Karpas-422 (cell line): ENCODE measurements around the gene CBX1. TPM values are rescaled to one million over a fixed set of nuclear protein-coding genes. Genes with fewer than 3 reads are reported as not detected.

Experiments used
- DNase-seq: peaks from one replicate; pipeline ENCODE4 v3.0.0-alpha.2; 2015
- H2AFZ ChIP-seq: fragments of 200-600 bp; sonication (generic); 2 replicates; pipeline ENCODE4 v1.6.1; 2014; ENCODE audit warnings: antibody characterized with exemption, low read length, mixed read lengths
- H3K27ac ChIP-seq: fragments of 200-600 bp; sonication (generic); 2 replicates; pipeline ENCODE4 v1.5.1; 2014; ENCODE audit warnings: mild to moderate bottlenecking, low read length, moderate library complexity
- H3K27me3 ChIP-seq: fragments of 200-600 bp; sonication (generic); 2 replicates; pipeline ENCODE4 v1.6.1; 2014; ENCODE audit warnings: low read length, mixed read lengths
- H3K36me3 ChIP-seq: fragments of 200-600 bp; sonication (generic); 2 replicates; pipeline ENCODE4 v1.6.1; 2014; ENCODE audit warnings: low read length, mixed read lengths; ENCODE audit not compliant: insufficient read depth
- H3K4me1 ChIP-seq: fragments of 200-600 bp; sonication (generic); 2 replicates; pipeline ENCODE4 v1.6.1; 2014; ENCODE audit warnings: mild to moderate bottlenecking, low read length, mixed read lengths
- H3K4me2 ChIP-seq: fragments of 200-600 bp; sonication (generic); 2 replicates; pipeline ENCODE4 v1.6.1; 2014; ENCODE audit warnings: low read length, low read depth, mild to moderate bottlenecking; ENCODE audit not compliant: poor library complexity, severe bottlenecking
- H3K4me3 ChIP-seq: fragments of 200-600 bp; sonication (generic); 2 replicates; pipeline ENCODE4 v1.5.1; 2014; ENCODE audit warnings: mild to moderate bottlenecking, antibody characterized with exemption, low read length, mixed read lengths
- H3K79me2 ChIP-seq: fragments of 200-600 bp; sonication (generic); 2 replicates; pipeline ENCODE4 v1.6.1; 2014; ENCODE audit warnings: mild to moderate bottlenecking, low read length, mixed read lengths
- H3K9ac ChIP-seq: fragments of 200-600 bp; sonication (generic); 2 replicates; pipeline ENCODE4 v1.6.0; 2014; ENCODE audit warnings: low read length
- H3K9me2 ChIP-seq: fragments of 200-600 bp; sonication (generic), shearing (Covaris generic); replicated peaks from 2 replicates; pipeline ENCODE4 v1.6.0; 2014; ENCODE audit warnings: mild to moderate bottlenecking, low read length, moderate library complexity; ENCODE audit not compliant: insufficient read depth
- H3K9me3 ChIP-seq: fragments of 300-700, 200-600 bp; sonication (generic); 2 replicates; pipeline ENCODE4 v1.6.1; 2014; ENCODE audit warnings: low read length, mixed read lengths
- H4K20me1 ChIP-seq: fragments of 200-600 bp; sonication (generic); 2 replicates; pipeline ENCODE4 v1.6.1; 2014; ENCODE audit warnings: mild to moderate bottlenecking, antibody characterized with exemption, low read length, low read depth; ENCODE audit not compliant: insufficient read depth
- total RNA-seq: library from RNA; depleted of rRNA; stranded (reverse); fragments of >200 nt; shearing (Covaris generic); gene quantifications from 2 replicates; pipeline ENCODE4 v1.2.3, GENCODE V29; 2014; ENCODE audit warnings: low replicate concordance

CBX1 gene
- total RNA-seq, 1 experiment from 2014 or later, result 32.5 TPM

DNA sequence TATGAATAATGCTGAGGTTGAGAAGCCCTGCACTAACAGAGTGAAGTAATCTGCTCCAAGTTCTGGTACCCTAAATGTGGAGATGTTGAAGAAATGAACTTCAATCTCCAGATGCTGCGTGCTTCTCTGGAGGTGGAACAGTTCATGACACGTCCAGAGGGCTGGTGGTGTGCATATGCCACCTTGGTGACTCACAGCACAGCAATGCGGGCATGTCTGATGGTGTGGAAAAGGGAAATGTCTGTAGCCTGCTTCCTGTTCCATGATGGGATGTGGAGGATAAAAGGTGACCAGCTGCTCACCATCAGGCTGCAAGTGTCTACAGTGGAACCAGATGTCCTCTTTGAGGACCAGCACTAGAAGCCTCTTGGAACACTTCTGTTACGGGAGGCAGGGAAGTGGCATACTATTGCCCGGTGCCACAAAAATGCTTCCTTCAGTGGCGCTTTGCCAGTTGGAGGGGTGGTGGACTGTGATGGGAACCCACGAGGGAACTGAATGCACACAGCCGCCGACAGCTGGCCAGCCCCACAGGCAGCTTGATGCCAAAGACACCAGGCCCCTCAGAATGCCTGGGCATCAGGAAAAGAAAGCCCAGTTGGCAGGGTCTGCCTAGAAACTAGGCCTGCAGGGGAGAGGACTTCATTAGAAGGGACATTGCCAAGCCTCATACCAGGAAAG lies 26.2 kb upstream of the CBX1 start:
- no peak overlapping the region for H3K4me2 ChIP-seq
- no peak overlapping the region for H3K9ac ChIP-seq

GRCh38 chr17:48126532-48126850 lies 25.2 kb upstream of the CBX1 start:
- Histone ChIP-seq H3K79me2 (no peaks in the 10 kb centered on the region), H3K4me2 (no peak overlapping the region), H3K9me3 (no peaks in the 10 kb centered on the region), H2AFZ (no peak overlapping the region), H3K27me3 (no peaks in the 10 kb centered on the region), H4K20me1 (no peaks in the 10 kb centered on the region), H3K27ac (no peak overlapping the region), H3K9me2 (no peaks in the 10 kb centered on the region), H3K4me3 (no peak overlapping the region), H3K4me1 (no peaks in the 10 kb centered on the region), H3K36me3 (no peaks in the 10 kb centered on the region; the same call in 1 of the 2 replicates), H3K9ac (no peak overlapping the region)
- DNase-seq, result no peak

More for the DNA sequence above, 26.2 kb upstream of the CBX1 start:
- Histone ChIP-seq H2AFZ (no peak overlapping the region), H3K27ac (no peak overlapping the region), H3K79me2 (no peaks in the 10 kb centered on the region), H3K4me1 (no peaks in the 10 kb centered on the region), H3K9me3 (no peaks in the 10 kb centered on the region), H4K20me1 (no peaks in the 10 kb centered on the region), H3K36me3 (no peaks in the 10 kb centered on the region), H3K27me3 (no peaks in the 10 kb centered on the region), H3K4me3 (no peak overlapping the region), H3K9me2 (no peaks in the 10 kb centered on the region)
- no peak for DNase-seq

- Histone ChIP-seq H3K27ac (no peak overlapping the region), H4K20me1 (no peaks in the 10 kb centered on the region), H3K9me2 (no peaks in the 10 kb centered on the region), H3K9me3 (no peaks in the 10 kb centered on the region), H3K9ac (no peak overlapping the region), H3K4me2 (no peak overlapping the region), H2AFZ (no peak overlapping the region), H3K4me3 (no peak overlapping the region), H3K4me1 (no peaks in the 10 kb centered on the region), H3K27me3 (no peaks in the 10 kb centered on the region), H3K36me3 (no peaks in the 10 kb centered on the region; the same call in 1 of the 2 replicates), H3K79me2 (no peaks in the 10 kb centered on the region)
- no peak for DNase-seq
Measured at GRCh38 chr17:48125829-48126531, 24.7 kb upstream of the CBX1 start.

GRCh38 chr17:48123776-48124388 lies 22.6 kb upstream of the CBX1 start:
- Histone ChIP-seq H3K27ac (no peak overlapping the region), H3K27me3 (no peaks in the 10 kb centered on the region), H3K9me3 (no peaks in the 10 kb centered on the region), H4K20me1 (no peaks in the 10 kb centered on the region), H3K36me3 (peaks cover 3% of the 10 kb centered on the region; the same call in 1 of the 2 replicates), H3K4me2 (no peak overlapping the region), H2AFZ (no peak overlapping the region), H3K9ac (no peak overlapping the region), H3K79me2 (no peaks in the 10 kb centered on the region), H3K4me3 (no peak overlapping the region), H3K9me2 (no peaks in the 10 kb centered on the region), H3K4me1 (no peaks in the 10 kb centered on the region)
- no peak for DNase-seq

DNA sequence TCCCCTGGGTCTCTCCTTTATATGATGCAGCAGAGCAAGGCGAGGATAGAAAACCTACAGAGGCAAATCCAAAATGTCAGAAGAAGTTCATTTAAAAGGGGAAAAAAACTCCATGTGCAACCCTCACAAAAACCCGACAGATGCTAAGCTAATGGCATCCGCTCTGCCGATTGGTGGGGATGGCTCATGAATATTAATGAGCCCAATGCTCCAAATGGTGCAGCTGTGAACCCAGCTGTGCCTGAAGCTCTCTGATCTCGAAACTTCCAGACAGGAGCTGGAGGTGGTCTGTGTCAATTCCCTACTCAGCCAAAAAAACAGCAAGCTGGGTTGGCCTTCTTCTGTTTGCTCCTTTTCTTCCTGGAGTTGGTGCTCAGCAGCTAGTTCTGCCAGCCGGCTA lies 21.8 kb upstream of the CBX1 start:
- Histone ChIP-seq H3K4me3 (no peak overlapping the region), H3K27ac (no peak overlapping the region), H3K36me3 (peaks cover 5% of the 10 kb centered on the region; the same call in 1 of the 2 replicates), H3K27me3 (no peaks in the 10 kb centered on the region), H3K9me2 (no peaks in the 10 kb centered on the region), H3K9ac (no peak overlapping the region), H3K4me1 (no peaks in the 10 kb centered on the region), H3K4me2 (no peak overlapping the region), H3K9me3 (no peaks in the 10 kb centered on the region), H4K20me1 (no peaks in the 10 kb centered on the region), H2AFZ (no peak overlapping the region), H3K79me2 (no peaks in the 10 kb centered on the region)
- DNase-seq, result no peak

DNA sequence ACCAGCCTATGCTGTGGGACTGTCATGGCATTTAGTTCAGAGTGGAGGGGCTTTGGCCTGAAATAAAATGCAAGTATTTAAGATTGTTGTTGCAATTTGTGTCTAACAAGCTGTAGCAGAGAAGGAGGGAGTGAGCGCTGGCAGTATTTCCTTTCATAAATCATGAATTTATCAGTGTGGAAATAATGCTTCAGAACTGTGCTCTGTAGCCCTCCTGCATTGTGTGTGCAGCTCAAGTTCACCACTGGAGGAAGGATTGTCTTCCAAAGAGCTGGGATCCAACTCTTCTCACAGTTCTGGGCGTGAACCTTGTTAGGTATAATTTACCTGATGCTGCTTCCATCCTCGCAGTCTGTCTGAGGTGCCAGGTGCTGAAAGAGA lies 21.4 kb upstream of the CBX1 start:
- no peaks in the 10 kb centered on the region for H3K4me1 ChIP-seq
- no peak overlapping the region for H3K4me3 ChIP-seq
- H3K79me2 ChIP-seq, result no peaks in the 10 kb centered on the region
- H3K4me2 ChIP-seq, result no peak overlapping the region
- peaks cover 5% of the 10 kb centered on the region; the same call in 1 of the 2 replicates for H3K36me3 ChIP-seq
- no peak for DNase-seq
- no peak overlapping the region for H3K27ac ChIP-seq
- H4K20me1 ChIP-seq, result no peaks in the 10 kb centered on the region
- H3K27me3 ChIP-seq, result no peaks in the 10 kb centered on the region
- no peak overlapping the region for H3K9ac ChIP-seq
- H2AFZ ChIP-seq, result no peak overlapping the region
- no peaks in the 10 kb centered on the region for H3K9me2 ChIP-seq
- no peaks in the 10 kb centered on the region for H3K9me3 ChIP-seq

GRCh38 chr17:48121923-48122664 lies 20.8 kb upstream of the CBX1 start:
- Histone ChIP-seq H4K20me1 (no peaks in the 10 kb centered on the region), H3K27me3 (no peaks in the 10 kb centered on the region), H3K4me2 (no peak overlapping the region), H3K9me2 (no peaks in the 10 kb centered on the region), H3K9me3 (no peaks in the 10 kb centered on the region), H3K36me3 (peaks cover 5% of the 10 kb centered on the region; the same call in 1 of the 2 replicates), H3K27ac (no peak overlapping the region), H3K4me1 (no peaks in the 10 kb centered on the region), H3K9ac (no peak overlapping the region), H3K79me2 (no peaks in the 10 kb centered on the region), H3K4me3 (no peak overlapping the region), H2AFZ (no peak overlapping the region)
- DNase-seq, result no peak

GRCh38 chr17:48113201-48113676 lies 12.0 kb upstream of the CBX1 start:
- Histone ChIP-seq H3K4me3 (no peak overlapping the region), H3K9ac (no peak overlapping the region), H3K4me1 (peaks cover 32% of the 10 kb centered on the region), H3K27me3 (no peaks in the 10 kb centered on the region), H3K9me2 (no peaks in the 10 kb centered on the region), H3K36me3 (peaks cover 4% of the 10 kb centered on the region; the same call in 1 of the 2 replicates), H2AFZ (no peak overlapping the region), H3K27ac (no peak overlapping the region), H3K4me2 (no peak overlapping the region), H3K9me3 (no peaks in the 10 kb centered on the region), H3K79me2 (peaks cover 45% of the 10 kb centered on the region), H4K20me1 (no peaks in the 10 kb centered on the region)
- DNase-seq, result peak; percentile 35
